SH-SY5Y (cell line): ENCODE data around the gene SUCO.

Experiments
- GATA2 ChIP-seq: IDR thresholded peaks from 2 replicates; pipeline ENCODE4 v1.6.1; 2011; ENCODE audit warnings: mild to moderate bottlenecking, low read depth, low read length
- GATA3 ChIP-seq: IDR thresholded peaks from 2 replicates; pipeline ENCODE4 v1.6.1; 2011; ENCODE audit warnings: low read depth, mild to moderate bottlenecking, low read length, moderate library complexity

- TF ChIP-seq GATA2 (no peak), GATA3 (no peak)
These were observed 49.9 kb downstream of the SUCO start for GRCh38 chr1:172582889-172583288.
